GM18502 (cell line): Measurements from ENCODE around the gene ILDR2.
"Not testable (repeated sequence)": the region's sequence is repeated elsewhere in the genome, so short reads cannot be mapped to it uniquely, and the experiment has no call there.

Source experiments
- ATAC-seq: cut with Tn5 transposase; IDR thresholded peaks from one replicate; pipeline ENCODE4 v1.9.1; 2021; ENCODE audit warnings: mild to moderate bottlenecking; ENCODE audit not compliant: unreplicated experiment, poor library complexity

The ILDR2 gene

GRCh38 chr1:166899769-166900168, 75.6 kb downstream of the ILDR2 start:
- no peak for ATAC-seq

GRCh38 chr1:166895766-166896165, 79.6 kb downstream of the ILDR2 start:
- ATAC-seq: no peak

GRCh38 chr1:166889776-166890175, 85.6 kb downstream of the ILDR2 start:
- ATAC-seq: no peak

- no peak for ATAC-seq
Measured at GRCh38 chr1:166888373-166889111, 86.8 kb downstream of the ILDR2 start.

- ATAC-seq: no peak
Measured at GRCh38 chr1:166884971-166885370, 90.4 kb downstream of the ILDR2 start.

GRCh38 chr1:166884040-166884642, 91.2 kb downstream of the ILDR2 start:
- ATAC-seq: no peak

- no peak for ATAC-seq
Measured at GRCh38 chr1:166882893-166883292, 92.4 kb downstream of the ILDR2 start.

- ATAC-seq: not testable (repeated sequence)
Measured at GRCh38 chr1:166878173-166878917, 97.0 kb downstream of the ILDR2 start.

GRCh38 chr1:166876540-166876838, 98.9 kb downstream of the ILDR2 start:
- no peak for ATAC-seq

GRCh38 chr1:166875734-166876539, 99.4 kb downstream of the ILDR2 start, which contains the start of gene TADA1:
TSS of gene TADA1 (minus strand) at chr1:166876264. CDS start at chr1:166876233, 31 bp downstream.
- ATAC-seq: peak; percentile 92

- ATAC-seq: no peak
Measured at GRCh38 chr1:166875302-166875733, 100.0 kb downstream of the ILDR2 start.

GRCh38 chr1:166874464-166874863, 100.9 kb downstream of the ILDR2 start:
- no peak for ATAC-seq

GRCh38 chr1:166870584-166870983, 104.8 kb downstream of the ILDR2 start:
- no peak for ATAC-seq

GRCh38 chr1:166869318-166870099, 105.8 kb downstream of the ILDR2 start:
- peak; percentile 52 for ATAC-seq

GRCh38 chr1:166868639-166869038, 106.7 kb downstream of the ILDR2 start:
- no peak for ATAC-seq

GRCh38 chr1:166865926-166866325, 109.4 kb downstream of the ILDR2 start:
- ATAC-seq: no peak

GRCh38 chr1:166859597-166859996, 115.7 kb downstream of the ILDR2 start:
- no peak for ATAC-seq

GRCh38 chr1:166858726-166859419, 116.5 kb downstream of the ILDR2 start:
- no peak for ATAC-seq
